OCI-LY7 (cell line): Measurements from ENCODE around the gene CCDC74B. TPM values are rescaled to one million over a fixed set of nuclear protein-coding genes. Genes with fewer than 3 reads are reported as not detected.
"Not testable (repeated sequence)": the region's sequence is repeated elsewhere in the genome, so short reads cannot be mapped to it uniquely, and the experiment has no call there.

Experiments used
- BruUV-seq: library from RNA; stranded (reverse); fragments of 400-500 nt; replicated peaks from 2 replicates; lab custom pipeline; 2021; lab: Mats Ljungman, UMichigan
- CTCF ChIA-PET: fragments of 300-600 bp; sonication (Branson Sonifier 250); formaldehyde crosslinking; loops from one replicate; lab custom pipeline; 2022; ENCODE audit warnings: antibody characterized with exemption; ENCODE audit not compliant: unreplicated experiment; lab: Charles Lee
- POLR2A ChIA-PET: fragments of 300-600 bp; sonication (Branson Sonifier 250); formaldehyde crosslinking; loops from one replicate; lab custom pipeline; 2022; ENCODE audit warnings: antibody characterized with exemption; lab: Charles Lee
- DNase-seq: peaks from one replicate; pipeline ENCODE4 v3.0.0-alpha.2; 2015; ENCODE audit warnings: low spot score
- H2AFZ ChIP-seq: fragments of 200-600 bp; sonication (generic), shearing (Covaris generic); 2 replicates; pipeline ENCODE4 v1.6.1; 2014; ENCODE audit warnings: mild to moderate bottlenecking, antibody characterized with exemption, low read length, moderate library complexity
- H3K27ac ChIP-seq: fragments of 200-600 bp; sonication (generic); 2 replicates; pipeline ENCODE4 v1.5.1; 2014; ENCODE audit warnings: mixed run types, low read depth, mild to moderate bottlenecking, moderate library complexity, low read length, inconsistent platforms; ENCODE audit not compliant: poor library complexity, severe bottlenecking
- H3K36me3 ChIP-seq: fragments of 200-600 bp; sonication (generic); 2 replicates; pipeline ENCODE4 v1.6.1; 2014; ENCODE audit warnings: mild to moderate bottlenecking, antibody characterized with exemption, low read length, moderate library complexity, mixed read lengths; ENCODE audit not compliant: insufficient read depth
- H3K4me1 ChIP-seq: fragments of 200-600 bp; sonication (generic); 2 replicates; pipeline ENCODE4 v1.5.1; 2014; ENCODE audit warnings: mild to moderate bottlenecking, low read length; ENCODE audit not compliant: insufficient read depth, poor library complexity, severe bottlenecking
- H3K4me2 ChIP-seq: fragments of 200-600 bp; sonication (generic); 2 replicates; pipeline ENCODE4 v1.6.1; 2014; ENCODE audit warnings: mild to moderate bottlenecking, low read length
- H3K4me3 ChIP-seq: fragments of 200-600 bp; sonication (generic); 2 replicates; pipeline ENCODE4 v1.5.1; 2014; ENCODE audit warnings: mild to moderate bottlenecking, low read depth, low read length; ENCODE audit not compliant: poor library complexity, severe bottlenecking
- H3K79me2 ChIP-seq: fragments of 200-600 bp; sonication (generic); 2 replicates; pipeline ENCODE4 v1.6.1; 2016; ENCODE audit warnings: low read depth, mild to moderate bottlenecking, low read length, moderate library complexity, mixed read lengths; ENCODE audit not compliant: insufficient read depth
- H3K9me2 ChIP-seq: fragments of 200-600 bp; sonication (generic); 2 replicates; pipeline ENCODE4 v1.6.1; 2016; ENCODE audit warnings: mild to moderate bottlenecking, low read length, mixed read lengths; ENCODE audit not compliant: insufficient read depth
- H3K9me3 ChIP-seq: fragments of 200-600 bp; sonication (generic); 2 replicates; pipeline ENCODE4 v1.6.1; 2014; ENCODE audit warnings: mild to moderate bottlenecking, mixed run types, low read length, mixed read lengths
- H4K20me1 ChIP-seq: fragments of 200-600 bp; sonication (generic); 2 replicates; pipeline ENCODE4 v1.6.1; 2014; ENCODE audit warnings: mild to moderate bottlenecking, antibody characterized with exemption, low read length, moderate library complexity, mixed read lengths; ENCODE audit not compliant: insufficient read depth
- EZH2phosphoT487 ChIP-seq: fragments of 200-600 bp; sonication (generic); IDR thresholded peaks from 2 replicates; pipeline ENCODE4 v1.6.1; 2018; ENCODE audit warnings: low read depth, borderline replicate concordance, mild to moderate bottlenecking, mixed run types, antibody characterized with exemption, low read length, moderate library complexity, mixed read lengths
- intact Hi-C: fragments of 100-400 bp; cut with micrococcal nuclease; formaldehyde crosslinking; loops from one replicate; pipeline ENCODE4 v1.10.0; 2022; ENCODE audit not compliant: unreplicated experiment
- total RNA-seq, 2 experiments: library from RNA; depleted of rRNA in 1 of 2; stranded (reverse); fragments of >200 nt in 1 of 2; shearing (Covaris generic) in 1 of 2; gene quantifications; 2 replicates each; pipeline ENCODE4 v1.2.3, GENCODE V29; 2014 to 2022
- TF ChIP-seq, protein P1 (sequence below): fragments of 200-600 bp; sonication (generic); conservative IDR thresholded peaks from 2 replicates; pipeline ENCODE4 v1.5.1; 2014; ENCODE audit warnings: mild to moderate bottlenecking, antibody characterized with exemption, low read length, moderate library complexity, mixed read lengths

CCDC74B gene
- total RNA-seq, 2 experiments from 2014 or later = 2.4 to 2.6 TPM

DNA sequence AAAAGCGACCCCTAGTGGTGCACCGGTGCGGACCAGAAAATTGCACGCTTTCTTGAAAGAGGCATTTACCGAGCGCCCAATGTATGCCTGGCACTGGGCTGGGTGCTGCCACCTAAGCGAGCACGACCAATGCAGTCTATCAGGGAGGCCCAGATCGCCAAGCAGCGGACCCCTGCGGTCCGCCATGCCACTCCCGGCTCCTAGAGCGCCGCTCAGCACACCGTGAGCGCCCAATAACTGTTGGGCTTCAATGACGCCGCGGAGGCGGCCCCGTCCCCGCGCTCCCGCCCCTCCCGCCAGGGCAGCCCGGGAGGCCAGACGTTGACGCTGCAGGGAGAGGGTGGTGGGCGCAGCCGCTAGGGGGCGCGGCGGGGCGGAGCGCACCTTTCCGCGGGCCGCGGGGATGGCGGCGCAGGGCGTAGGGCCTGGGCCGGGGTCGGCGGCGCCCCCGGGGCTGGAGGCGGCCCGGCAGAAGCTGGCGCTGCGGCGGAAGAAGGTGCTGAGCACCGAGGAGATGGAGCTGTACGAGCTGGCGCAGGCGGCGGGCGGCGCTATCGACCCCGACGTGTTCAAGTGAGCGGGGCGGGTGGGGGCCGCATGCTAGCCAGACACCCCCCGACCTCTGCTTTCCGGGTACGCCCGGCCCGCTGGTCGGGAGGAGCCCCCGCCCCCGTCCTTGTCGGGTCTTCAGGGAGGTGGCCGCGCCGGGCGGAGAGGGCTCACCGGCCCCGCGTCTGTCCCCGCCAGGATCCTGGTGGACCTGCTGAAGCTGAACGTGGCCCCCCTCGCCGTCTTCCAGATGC is 37.2 kb upstream of the CCDC74B start, which contains the start of gene MZT2B:
TSS of gene MZT2B (plus strand) at position 383 of the 803 bp plus-strand sequence. CDS start at position 404, 21 bp downstream.
- intact Hi-C loops = loop anchor here (2.0 to 5.0 kb wide), 4 partner anchors 35 to 205 kb away; partner anchors contain the start of genes CCDC74B and IMP4
- Histone ChIP-seq H3K27ac (peak within 1 kb of the TSS; percentile 76), H3K36me3 (peaks cover 43% of the 10 kb centered on the region), H3K79me2 (peaks cover 66% of the 10 kb centered on the region), H2AFZ (peak within 1 kb of the TSS; percentile 35; the same call in 1 of the 2 replicates), H3K4me3 (peak within 1 kb of the TSS; percentile 96), H3K4me2 (peak within 1 kb of the TSS; percentile 99), H3K4me1 (peaks cover 21% of the 10 kb centered on the region)
- POLR2A ChIA-PET = interaction anchor here (0.5 to 1.5 kb wide), 4 partner anchors 12 to 706 kb away, joined by 3 to 4 read pairs (median 3); partner anchors contain the start of gene IMP4
- BruUV-seq, H3K9me3 ChIP-seq, H3K9me2 ChIP-seq, H4K20me1 ChIP-seq: not testable (repeated sequence)
- TF ChIP-seq, protein P1, sequence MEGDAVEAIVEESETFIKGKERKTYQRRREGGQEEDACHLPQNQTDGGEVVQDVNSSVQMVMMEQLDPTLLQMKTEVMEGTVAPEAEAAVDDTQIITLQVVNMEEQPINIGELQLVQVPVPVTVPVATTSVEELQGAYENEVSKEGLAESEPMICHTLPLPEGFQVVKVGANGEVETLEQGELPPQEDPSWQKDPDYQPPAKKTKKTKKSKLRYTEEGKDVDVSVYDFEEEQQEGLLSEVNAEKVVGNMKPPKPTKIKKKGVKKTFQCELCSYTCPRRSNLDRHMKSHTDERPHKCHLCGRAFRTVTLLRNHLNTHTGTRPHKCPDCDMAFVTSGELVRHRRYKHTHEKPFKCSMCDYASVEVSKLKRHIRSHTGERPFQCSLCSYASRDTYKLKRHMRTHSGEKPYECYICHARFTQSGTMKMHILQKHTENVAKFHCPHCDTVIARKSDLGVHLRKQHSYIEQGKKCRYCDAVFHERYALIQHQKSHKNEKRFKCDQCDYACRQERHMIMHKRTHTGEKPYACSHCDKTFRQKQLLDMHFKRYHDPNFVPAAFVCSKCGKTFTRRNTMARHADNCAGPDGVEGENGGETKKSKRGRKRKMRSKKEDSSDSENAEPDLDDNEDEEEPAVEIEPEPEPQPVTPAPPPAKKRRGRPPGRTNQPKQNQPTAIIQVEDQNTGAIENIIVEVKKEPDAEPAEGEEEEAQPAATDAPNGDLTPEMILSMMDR = peak; percentile 77
- peak; percentile 91 for DNase-seq
- CTCF ChIA-PET = interaction anchor here (0.5 kb wide), 1 partner anchor 169 kb away, joined by 7 read pairs; no protein-coding TSS in a partner anchor

DNA sequence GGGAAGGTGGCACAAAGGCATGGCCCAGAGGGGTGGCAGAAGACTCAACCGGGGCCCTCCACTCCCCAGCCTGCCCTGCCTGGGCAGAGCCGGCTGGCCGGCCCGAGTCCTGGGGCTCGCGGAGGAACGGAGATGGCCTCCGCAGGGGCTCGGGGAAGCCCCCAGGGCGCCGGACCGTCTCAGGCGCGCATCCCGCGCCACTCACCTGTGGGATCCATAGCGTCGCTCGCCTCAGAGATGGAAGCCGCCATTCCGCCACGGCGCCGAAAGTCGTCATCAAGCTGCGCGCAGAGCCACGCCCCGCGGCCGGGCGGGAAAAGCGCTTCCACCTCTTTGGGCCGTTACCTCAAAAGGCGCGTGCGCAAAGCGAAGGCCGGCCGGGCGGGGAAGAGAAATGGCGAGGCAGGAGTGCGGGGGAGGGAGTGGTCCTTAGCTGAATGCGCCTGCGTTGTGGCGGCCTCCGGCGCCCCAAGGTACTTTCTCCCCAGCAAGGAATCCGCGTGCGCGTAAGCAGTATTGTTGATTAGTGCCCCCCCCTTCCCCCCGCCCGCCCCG is 36.5 kb upstream of the CCDC74B start, which contains the start of gene SMPD4:
TSS of gene SMPD4 (minus strand) at position 278 of the 555 bp plus-strand sequence. CDS start 5,010 bp downstream, outside the sequence.
- no peaks in the 10 kb centered on the region for H3K9me2 ChIP-seq
- DNase-seq = peak; percentile 96
- H3K9me3 ChIP-seq = no peaks in the 10 kb centered on the region
- POLR2A ChIA-PET = interaction anchor here (0.5 to 1.5 kb wide), 5 partner anchors 11 to 705 kb away, joined by 3 to 4 read pairs (median 3); partner anchors contain the start of gene IMP4
- peaks cover 21% of the 10 kb centered on the region for H3K4me1 ChIP-seq
- H3K27ac ChIP-seq = peak within 1 kb of the TSS; percentile 76
- peaks cover 71% of the 10 kb centered on the region for H3K79me2 ChIP-seq
- intact Hi-C loops = loop anchor here (2.0 to 5.0 kb wide), 3 partner anchors 34 to 206 kb away; partner anchors contain the start of gene CCDC74B
- H3K4me2 ChIP-seq = peak within 1 kb of the TSS; percentile 91
- H3K36me3 ChIP-seq = peaks cover 48% of the 10 kb centered on the region
- CTCF ChIA-PET = interaction anchor here (1.1 kb wide), 1 partner anchor 160 kb away, joined by 3 read pairs; a partner anchor contains a TSS
- peak within 1 kb of the TSS; percentile 35; the same call in 1 of the 2 replicates for H2AFZ ChIP-seq
- no peak for TF ChIP-seq EZH2phosphoT487
- peaks cover 4% of the 10 kb centered on the region; the same call in 1 of the 2 replicates for H4K20me1 ChIP-seq
- H3K4me3 ChIP-seq = peak within 1 kb of the TSS; percentile 96
- no TSS peak for BruUV-seq

- ChIA-PET CTCF (interaction anchor here (1.1 kb wide), 1 partner anchor 161 kb away, joined by 3 read pairs; a partner anchor contains a TSS), POLR2A (interaction anchor here (0.7 to 1.6 kb wide), 5 partner anchors 10 to 162 kb away, joined by 3 to 4 read pairs (median 3); partner anchors contain the start of gene IMP4)
- not testable (repeated sequence) for DNase-seq, H3K9me3 ChIP-seq, H3K9me2 ChIP-seq, H4K20me1 ChIP-seq
- intact Hi-C loops = loop anchor here (2.0 to 5.0 kb wide), 3 partner anchors 33 to 207 kb away; partner anchors contain the start of gene CCDC74B
- Histone ChIP-seq H3K79me2 (peaks cover 71% of the 10 kb centered on the region), H3K4me1 (peaks cover 21% of the 10 kb centered on the region), H2AFZ (peak overlapping the region; percentile 34; the same call in 1 of the 2 replicates), H3K27ac (peak overlapping the region; percentile 76), H3K4me2 (peak overlapping the region; percentile 91), H3K36me3 (peaks cover 53% of the 10 kb centered on the region), H3K4me3 (peak overlapping the region; percentile 96)
- TSS peak; percentile 67 for BruUV-seq
Observed at GRCh38 chr2:130180404-130181324, 35.8 kb upstream of the CCDC74B start.

DNA sequence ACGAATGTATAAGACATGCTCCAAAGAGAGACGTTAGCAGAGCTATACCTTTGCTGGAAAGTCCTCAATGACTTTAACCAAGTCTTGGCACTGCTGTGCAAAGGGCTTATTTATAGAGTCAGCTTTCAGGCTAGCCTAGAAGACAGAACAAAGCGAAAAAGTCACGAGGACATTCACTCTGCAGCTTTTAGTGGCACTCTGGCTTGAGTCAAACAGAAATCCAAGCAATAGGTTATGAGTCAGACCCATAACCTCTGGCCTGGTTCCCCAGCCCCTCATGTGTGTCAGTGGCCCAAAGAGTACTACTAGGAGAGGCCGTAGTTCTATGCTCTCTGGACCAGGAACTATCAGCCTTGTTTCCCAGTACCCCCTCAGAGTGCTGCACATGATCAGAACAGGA is 30.0 kb upstream of the CCDC74B start:
- BruUV-seq, H4K20me1 ChIP-seq, H2AFZ ChIP-seq, DNase-seq, H3K4me2 ChIP-seq, CTCF ChIA-PET, H3K9me3 ChIP-seq, intact Hi-C loops, H3K4me3 ChIP-seq, H3K9me2 ChIP-seq, H3K4me1 ChIP-seq, H3K27ac ChIP-seq: not testable (repeated sequence)
- POLR2A ChIA-PET = interaction anchor here (0.5 kb wide), 1 partner anchor 1314 kb away, joined by 3 read pairs; no protein-coding TSS in a partner anchor
- H3K79me2 ChIP-seq = peaks cover 33% of the 10 kb centered on the region
- H3K36me3 ChIP-seq = peaks cover 89% of the 10 kb centered on the region
